Stimulated activated CD4-positive, alpha-beta T cell treated with anti-CD3 and anti-CD28 coated beads, Interleukin-1b, Interleukin-23, amount 100 ng/mL, for 24 hours (primary cell): ENCODE measurements around the gene IL12RB1.
"Not testable (repeated sequence)": the region's sequence is repeated elsewhere in the genome, so short reads cannot be mapped to it uniquely, and the experiment has no call there.

ENCODE experiments used
- DNase-seq, 4 experiments: peaks; one replicate each; pipeline ENCODE4 v3.0.0-alpha.2; 2020; ENCODE audit warnings: low read depth in 4 of 4, low spot score in 1 of 4

The IL12RB1 gene

DNA sequence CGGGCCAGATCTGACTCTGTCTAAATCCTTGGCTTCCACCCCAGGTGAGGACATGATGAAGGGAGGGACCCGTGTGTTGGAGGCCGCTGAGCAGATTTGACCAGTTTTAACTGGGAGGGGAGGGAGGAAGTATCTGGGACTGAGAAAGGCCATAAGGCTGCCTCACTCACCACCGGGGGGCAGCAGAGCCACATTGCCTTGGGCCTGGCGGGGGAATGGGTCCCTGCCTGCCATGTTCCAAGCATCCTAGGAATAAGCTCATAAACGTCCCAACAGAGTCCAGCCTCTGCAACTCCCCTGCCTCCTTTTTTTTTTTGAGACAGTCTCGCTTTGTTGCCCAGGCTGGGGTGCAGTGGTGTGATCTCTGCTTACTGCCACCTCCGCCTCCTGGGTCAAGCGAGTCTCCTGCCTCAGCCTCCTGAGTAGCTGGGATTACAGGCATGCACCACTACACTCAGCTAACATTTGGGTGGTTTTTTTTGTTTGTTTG, 26.3 kb upstream of the IL12RB1 start:
- DNase-seq: peak; percentile 52 to 73 (median 66)

DNA sequence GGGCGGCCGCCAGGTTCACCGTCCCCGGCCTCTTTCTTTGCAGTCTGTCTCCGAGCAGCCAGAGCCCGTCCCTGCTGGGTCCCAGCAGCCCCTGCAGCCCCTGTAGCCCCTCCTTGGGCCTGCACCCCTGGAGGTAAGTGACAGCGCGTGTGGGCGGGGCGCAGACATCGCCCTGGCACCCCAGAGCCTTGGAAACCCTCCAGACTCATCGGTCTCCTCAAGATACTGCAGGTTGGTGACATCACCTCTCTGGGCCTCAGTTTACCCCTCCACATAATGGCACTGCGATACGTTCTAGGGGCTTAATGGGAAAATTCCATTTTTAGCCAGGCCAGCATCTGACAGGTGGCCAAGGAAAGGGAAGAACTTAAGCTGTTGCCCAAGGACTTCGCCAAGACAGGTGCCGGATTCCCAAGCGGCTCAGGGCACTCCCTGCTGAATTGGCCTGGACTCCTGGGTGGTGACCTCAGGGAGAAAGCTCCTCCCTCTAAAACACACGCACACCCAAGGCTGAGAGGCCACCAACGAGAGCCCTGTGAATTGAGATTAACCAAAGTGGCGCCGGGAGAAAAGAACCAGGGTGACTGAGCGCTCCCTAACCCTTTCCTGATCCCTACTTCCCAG, 24.0 kb upstream of the IL12RB1 start:
- no peak for DNase-seq

DNA sequence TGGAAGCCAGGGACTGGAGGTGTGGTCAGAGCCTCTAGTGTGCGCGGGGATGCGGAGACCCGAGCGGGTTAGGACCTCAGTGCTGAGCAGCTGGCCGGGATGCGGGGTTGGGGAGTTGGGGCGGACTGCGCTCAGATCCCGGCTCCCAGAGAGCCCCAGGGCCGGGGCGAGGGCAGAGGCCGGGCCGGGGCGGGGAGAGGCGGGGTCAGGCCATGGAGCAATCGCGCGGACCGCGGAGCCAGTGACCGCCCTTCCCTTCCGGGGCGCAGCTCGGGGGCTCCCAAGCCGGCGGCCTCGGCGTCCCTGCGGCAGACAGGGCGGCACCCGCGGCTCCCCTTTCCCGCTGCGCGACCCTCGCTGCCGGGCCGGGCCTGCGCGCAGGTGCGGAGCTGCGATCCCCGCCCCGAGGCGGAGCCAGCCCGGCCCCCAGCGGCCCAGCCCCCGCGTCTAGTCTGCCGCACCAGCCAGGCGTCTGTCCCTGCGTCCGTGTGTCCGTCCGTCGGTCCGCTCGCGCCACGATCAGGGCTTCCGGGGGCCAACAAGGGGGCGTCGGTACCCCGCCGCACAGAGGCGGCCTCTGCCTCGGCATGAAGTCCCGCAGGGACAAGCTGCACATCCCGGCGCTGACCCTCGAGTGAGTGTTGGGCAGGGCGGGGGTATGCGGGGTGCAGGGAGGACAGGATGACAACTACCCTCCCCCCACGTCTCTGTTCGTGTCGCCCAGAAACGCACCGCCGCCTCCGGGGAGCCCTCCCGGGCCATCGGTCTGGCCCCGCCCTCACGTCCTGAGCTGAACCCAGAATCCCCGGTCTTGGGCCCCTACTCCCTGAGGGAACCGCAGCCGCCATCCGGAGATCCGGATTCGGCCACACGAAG, 23.2 kb upstream of the IL12RB1 start:
- no peak for DNase-seq

DNA sequence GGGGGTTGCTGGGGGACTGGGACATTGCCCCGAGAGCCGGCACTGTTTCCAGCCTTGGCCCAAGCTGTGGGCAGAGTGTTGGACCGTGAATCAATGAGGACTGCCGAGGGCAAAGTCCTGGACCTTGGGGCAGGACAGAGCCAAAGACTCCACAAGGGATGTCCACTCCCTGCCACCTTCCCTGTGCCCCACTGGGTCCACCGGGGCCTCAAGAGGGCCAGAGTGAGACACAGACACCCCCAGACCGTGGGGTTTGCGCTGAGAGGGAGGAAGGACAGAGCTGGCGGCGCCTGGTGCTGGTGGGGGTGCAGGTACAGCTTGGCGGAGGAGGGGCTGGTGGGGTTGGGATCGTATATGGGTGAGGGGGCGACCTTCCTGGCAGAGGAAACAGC, 22.6 kb upstream of the IL12RB1 start:
- no peak for DNase-seq

DNA sequence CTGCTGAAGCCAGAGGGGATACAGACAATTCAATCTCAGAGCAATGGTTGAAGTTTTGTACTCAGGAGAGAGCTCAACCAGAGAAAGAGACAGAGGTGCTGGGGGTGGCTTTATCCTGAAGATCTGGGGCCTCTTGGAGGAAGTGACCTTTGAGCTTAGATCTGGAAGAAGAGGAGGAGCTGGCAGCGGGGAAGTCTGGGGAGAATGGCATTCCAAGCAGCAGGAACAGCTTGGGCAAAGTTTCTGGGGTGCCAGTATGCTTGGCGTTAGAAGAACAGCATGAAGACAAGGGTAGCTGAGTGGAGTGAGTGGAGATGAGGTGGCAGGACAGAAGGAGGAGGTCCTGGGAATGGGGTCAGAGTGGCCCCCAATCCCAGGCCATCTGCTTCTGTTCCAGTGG, 22.2 kb upstream of the IL12RB1 start:
- no peak for DNase-seq

DNA sequence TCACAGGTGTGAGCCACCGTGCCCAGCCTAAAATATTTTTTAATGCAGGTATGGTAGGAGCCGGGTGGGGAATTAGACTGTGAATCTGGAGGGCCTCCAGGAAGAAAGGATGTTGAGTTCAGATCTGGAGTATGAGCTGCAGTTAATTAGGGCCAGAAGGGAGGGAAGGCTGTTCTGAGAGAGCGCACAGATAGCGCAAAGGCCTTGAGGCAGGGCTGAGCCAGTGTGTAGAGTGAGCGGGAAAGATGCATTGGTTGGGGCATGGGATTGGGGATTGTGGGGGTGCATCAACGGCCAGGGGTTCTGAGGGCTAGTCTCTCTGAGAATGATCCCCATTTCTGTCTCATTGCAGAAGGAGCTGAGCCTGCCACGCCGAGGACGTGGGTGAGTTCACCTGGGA, 20.5 kb upstream of the IL12RB1 start:
- DNase-seq: no peak

DNA sequence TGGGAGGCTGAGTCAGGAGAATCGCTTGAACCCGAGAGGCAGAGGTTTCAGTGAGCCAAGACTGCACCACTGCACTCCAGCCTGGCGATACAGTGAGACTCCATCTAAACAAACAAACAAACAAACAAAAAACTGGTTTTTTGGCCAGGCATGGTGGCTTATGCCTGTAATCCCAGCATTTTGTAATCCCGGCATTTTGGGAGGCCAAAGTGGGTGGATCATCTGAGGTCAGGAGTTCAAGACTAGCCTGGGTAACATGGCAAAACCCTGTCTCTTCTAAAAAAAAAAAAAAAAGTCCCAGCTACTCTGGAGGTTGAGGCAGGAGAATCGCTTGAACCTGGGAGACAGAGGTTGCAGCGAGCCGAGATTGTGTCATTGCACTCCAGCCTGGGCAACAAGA, 18.5 kb upstream of the IL12RB1 start:
- not testable (repeated sequence) for DNase-seq

DNA sequence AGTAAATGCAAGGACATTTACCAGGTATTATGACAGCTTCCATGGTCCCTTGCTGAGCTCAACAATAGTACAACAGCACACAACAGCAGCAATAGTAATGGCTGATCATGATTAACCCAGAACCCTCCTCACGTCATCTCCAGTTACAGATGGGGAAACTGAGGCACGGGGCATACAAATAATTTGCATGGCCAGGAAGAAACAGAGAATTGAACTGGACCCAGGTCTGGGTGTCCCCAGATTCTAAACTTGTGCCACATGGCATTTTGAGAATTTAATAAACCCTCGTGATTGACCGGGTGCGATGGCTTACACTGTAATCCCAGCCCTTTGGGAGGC, 18.0 kb upstream of the IL12RB1 start:
- no peak for DNase-seq

DNA sequence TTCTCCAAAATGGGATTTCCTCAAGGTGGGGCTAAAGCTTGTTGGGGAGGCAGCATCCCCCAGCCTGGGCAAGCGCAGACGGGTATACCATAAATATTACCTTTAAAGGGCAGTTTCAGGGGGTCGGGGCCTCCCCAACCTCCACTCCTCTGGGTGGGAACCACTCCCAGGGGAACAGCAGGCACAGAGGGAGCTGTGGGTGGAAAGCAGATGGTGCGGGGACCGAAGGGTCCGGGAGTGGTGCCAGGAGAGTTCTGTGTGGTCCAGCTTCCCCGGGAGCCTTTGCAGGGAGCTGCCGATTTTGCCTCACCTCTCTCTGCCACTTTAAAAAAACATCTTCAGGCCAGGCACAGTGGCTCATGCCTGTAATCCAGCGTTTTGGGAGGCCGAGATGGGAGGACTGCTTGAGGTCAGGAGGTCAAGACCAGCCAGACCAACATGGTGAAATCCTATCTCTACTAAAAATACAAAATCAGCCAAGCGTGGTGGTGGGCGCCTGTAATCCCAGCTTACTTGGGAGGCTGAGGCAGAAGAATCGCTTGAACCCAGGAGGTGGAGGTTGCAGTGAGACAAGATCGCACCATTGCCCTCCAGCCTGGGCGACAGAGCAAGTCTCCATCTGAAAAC, 16.3 kb upstream of the IL12RB1 start:
- no peak for DNase-seq

DNA sequence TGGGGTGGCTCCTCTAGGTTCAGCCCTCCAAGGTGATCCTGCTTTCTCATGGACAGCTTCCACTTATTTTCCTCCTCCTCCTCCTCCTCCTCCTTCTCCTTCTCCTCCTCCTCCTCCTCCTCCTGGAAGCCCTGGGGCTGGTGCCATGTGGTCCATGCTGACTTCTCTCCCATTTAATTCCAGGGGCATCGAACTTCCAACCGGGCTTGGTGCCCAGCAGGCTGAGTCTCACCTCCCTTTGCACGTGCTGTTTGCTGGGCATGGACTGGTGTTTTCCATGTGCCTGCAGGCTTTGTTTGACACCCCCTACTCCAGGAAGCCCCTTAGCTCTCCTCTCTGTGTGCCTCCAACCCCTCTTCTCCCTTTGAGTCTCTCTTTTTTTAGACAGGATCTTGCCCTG, 14.5 kb upstream of the IL12RB1 start:
- DNase-seq: no peak

DNA sequence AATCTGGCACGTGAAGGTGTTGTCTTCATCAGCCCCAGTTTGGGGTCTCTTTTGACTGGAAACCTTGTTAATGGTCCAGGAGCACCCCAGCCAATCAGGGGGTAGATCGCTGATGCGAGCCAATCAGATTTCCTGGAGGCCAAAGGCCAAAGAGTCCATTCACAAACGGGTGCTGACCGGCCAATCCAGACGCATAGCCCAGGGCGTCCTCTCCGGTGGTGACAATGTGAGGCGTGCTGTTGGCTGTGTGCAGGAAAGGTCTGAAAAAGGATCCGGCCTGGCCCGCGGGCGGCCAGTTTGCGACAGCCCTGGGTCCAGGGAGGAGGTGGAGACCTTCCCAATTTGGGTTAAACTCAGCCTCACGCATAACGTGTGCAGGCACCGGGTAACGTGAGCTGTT, 14.0 kb upstream of the IL12RB1 start:
- DNase-seq: no peak

DNA sequence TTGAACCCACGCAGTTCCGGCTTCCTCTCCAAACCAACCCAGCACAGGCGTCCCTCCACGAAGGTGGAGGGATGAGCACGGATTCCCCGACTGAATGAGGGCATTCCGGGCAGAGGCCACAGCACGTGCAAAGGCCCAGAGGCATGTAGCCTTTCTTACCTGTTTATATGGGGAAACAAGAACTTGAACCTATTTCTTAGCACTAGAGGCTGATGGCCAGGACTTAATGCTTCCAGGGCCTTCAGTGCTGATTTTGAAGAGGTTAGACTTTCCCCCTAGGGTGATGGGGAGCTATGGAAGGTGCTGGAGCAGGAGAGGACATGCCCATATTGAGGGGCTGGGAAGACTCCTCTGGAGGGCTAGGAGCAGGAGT, 12.9 kb upstream of the IL12RB1 start:
- DNase-seq: no peak

DNA sequence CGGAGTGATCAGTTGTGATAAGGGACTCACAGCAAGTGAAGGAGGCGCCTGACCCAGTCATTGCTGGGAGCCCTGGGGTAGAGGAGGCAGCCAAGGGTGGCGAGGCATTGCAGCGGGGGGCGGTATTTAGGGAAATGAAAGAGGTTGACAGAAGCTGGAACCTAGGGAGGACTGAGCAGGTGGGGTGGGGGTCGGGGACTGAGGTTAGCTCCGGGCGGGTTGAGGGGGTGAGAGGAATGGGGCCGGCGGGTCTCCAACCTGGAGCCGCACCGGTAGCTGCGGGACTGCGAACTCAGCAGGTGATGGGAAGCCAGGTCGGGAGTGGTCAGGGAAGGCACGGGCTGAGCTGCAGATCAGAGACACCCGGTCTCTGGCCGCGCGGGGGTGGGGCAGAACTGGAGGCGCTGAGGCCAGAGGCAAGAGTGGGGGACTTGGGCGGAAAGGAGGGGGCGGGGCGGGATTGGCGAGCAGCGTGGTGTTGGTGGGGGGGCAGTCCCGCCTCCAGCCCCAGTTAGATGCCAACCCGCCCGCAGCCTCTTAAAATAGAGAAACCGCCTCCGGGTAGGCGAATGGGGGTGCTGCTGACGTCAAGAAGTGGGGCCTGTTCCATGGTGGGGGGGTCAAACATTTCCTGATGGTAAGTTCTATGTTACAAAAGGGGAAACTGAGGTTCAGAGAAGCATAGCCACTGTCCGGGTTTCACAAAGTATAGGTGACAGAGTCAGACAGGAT, 12.3 kb upstream of the IL12RB1 start:
- DNase-seq: peak in 1 of 4 experiments; percentile 43

DNA sequence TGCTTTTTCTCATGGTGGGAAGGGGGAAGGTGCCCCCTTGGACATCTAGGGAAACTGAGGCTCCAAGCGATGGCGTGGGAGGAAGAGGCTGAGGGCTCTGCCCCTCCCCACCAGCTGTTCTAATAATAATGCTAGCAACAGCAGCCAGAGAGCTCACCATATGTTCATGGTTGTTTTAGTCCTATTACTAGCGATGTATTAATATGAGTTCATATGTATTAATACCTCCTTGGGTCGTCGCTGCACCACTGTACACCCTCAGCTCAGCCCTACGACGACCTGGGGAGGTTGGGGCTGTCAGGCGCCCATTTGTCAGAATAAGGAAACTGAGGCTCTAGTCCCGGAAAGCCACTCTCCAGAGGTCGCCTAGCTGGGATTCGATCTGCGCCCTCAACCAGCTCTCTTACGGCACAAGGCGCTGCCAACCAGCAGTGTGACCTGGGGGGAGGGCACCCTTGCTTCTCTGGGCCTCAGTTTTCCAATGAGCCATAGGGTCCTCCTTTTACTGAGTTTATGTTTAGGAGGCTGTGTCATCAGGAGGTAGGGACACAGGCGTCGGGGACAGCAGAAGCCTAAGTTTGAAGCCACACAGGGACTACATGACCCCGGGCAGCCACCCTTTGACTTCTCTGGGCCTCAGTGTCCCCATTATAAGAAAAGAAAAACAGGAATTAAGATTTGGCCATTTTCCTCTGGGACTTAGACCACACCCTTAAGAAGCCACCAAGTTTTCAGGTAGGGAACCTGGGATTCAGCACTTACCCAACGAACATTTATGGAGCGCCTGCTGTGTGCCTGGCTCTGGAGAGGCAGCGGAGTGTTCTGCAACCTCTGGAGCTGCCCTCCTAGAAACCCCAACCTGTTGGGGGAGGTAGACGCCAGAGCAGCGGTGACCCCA, 11.5 kb upstream of the IL12RB1 start:
- DNase-seq: no peak

DNA sequence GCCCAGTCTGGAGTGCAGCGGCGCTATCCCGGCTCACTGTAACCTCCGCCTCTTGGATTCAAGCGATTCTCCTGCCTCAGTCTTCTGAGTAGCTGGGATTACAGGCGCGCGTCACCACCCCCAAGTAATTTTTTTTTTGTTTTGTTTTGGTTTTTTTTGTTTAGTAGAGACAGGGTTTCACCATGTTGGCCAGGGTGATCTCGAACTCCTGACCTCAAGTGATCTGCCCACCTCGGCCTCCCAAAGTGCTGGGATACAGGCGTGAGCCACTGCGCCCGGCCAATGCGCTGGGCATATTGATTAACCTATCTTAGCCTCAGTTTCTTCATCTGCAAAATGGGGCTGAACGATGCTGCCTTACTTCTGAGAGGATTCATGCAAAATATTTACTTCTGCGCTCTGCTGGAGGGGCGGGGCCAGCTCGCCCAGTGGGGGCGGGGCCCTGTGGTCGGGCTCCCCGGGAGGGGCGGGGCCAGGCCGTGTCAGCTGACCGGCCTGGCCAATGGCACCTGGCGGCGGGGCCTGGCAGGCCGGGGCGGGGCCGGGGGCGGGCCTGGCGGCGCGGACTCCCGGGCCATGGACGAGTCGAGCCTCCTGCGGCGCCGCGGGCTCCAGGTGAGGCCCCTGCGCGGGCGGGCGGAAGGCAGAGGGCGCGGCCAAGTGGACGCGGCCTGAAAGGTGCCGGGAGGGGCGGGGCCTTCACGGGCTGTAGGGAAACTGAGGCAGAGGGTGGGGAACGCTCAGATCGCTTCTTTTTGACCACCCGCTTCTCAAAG, 10.7 kb upstream of the IL12RB1 start, which contains the start of gene MAST3:
Gene MAST3, plus strand, starts transcription at position 562 of the 776 bp plus-strand sequence. Its CDS starts 15 bp downstream, at position 577.
- peak; percentile 62 to 93 (median 78) for DNase-seq

DNA sequence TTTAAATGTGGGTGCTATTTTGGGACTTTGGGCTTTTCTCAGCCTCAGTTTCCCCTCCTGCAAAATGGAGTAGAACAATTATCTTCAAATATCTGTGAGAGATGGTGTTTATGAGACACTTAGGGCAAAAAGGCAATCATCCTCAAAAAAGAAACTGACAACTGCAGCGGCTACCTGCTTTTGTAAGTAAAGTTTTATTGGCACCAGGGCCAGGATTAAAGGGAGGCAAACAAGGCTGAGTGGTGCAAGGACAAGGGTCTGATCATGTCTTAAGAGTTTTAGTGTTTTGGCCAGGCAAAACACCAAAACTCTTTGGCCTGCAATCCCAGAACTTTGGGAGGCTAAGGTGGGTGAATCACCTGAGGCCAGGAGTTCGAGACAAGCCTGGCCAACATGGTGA, 9.5 kb upstream of the IL12RB1 start:
- DNase-seq: no peak

DNA sequence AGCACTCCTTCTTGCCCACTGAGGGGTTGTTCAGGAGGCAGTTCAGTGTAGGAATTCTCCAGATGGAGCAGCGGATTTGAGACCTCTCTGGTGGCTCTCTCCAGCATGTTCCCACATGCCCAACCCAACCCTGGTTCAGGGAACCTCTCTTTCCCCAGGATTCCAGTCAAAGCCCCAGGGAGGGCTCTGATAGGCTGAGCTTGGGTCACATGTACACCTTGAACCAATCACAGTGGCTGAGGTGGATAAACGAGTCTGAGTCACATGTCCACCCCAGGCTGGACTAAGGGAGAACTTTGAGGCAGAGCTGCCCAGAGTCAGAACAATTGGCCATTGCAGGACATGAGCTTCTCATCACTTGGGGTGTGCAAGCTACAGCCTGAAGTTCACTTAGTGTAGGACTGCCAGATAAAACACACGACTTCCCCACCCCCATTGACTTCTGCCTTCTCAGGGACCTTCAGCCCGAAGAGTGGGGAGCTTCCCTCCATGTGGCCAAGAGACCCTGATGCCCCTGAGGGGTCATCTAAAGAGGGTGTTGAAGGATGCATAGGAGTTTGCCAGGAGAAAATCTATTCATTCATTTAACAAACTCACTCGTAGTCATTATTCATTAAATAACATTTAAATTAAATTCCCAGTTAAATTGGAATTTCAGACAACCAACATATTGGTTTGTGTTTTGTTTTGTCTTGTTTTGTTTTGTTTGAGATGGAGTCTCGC, 6.9 kb upstream of the IL12RB1 start:
- no peak for DNase-seq

DNA sequence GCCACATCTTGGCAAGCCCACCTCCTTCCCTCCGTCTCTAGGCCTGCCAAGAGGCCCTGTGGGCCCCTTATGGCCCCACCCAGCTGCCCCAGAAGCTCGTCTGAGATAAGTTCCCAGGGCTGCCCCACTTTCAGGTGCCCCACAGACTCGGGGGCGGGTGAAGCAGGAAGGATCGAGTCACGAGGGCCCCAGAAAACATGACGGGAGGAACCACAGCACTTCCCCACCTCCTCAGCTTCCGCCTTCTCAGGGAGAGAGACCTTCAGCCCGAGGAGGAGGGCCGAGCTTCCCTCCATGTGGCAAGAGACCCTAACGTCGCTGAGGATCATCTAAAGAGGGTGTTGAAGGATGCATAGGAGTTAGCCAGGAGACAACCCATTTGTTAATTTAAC, 4.5 kb upstream of the IL12RB1 start:
- DNase-seq: peak; percentile 48 to 82 (median 59)
